SIG-M5 treated with dmso at 0.1 percent for 504 hours (cell line): ENCODE measurements around the gene LMNA.
"Not testable (repeated sequence)": the region's sequence is repeated elsewhere in the genome, so short reads cannot be mapped to it uniquely, and the experiment has no call there.

Source experiments
- DNase-seq: peaks from one replicate; lab custom pipeline; 2025; ENCODE audit not compliant: unreplicated experiment; lab: John Stamatoyannopoulos, UW

The LMNA gene

DNA sequence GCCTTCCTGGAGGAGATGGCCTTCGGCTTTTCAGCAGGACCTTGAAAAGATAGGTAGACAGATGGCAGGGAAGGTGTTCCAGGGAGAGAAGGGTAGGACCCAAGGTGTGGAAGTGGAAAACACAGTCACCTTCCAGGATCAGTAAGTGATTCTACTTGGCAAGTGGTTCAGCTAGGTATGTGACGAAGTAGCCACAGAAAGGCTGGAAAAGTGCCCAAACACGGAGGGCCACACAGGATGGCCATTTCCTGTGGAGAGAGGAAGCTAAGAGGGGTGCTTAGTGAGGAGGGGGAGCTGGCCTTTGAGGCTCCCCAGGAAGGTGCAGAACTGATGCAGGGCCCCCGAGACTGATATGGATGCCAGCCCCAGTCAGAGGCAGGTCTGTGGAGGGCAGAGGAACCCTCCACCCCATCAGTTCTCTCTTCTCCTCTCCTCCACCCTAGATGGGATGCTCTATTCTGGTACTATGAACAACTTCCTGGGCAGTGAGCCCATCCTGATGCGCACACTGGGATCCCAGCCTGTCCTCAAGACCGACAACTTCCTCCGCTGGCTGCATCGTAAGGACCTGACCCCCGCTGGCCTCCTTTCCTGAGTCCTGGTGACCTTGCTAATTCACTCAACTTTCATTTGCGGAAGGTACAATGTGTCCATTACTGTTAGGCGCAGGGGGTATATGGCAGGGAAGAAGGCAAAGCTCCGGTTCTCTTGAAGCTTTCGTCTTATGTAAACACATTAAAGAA is 45.7 kb downstream of the LMNA start:
- no peak for DNase-seq

DNA sequence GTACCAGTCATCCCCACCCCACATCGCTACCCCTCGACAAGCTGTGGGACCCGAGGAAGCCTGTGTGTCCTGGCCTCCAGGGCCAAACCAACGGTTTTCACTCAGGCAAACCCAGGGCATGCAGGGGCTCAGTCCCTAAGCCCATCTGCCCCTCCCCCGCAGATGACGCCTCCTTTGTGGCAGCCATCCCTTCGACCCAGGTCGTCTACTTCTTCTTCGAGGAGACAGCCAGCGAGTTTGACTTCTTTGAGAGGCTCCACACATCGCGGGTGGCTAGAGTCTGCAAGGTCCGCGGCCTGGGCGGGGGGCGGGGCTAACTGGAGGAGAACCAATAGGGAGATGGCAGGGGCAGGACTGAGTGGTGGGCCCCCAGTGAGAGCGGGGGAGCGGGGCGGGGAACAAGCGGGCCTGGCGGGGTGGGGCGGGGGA is 46.2 kb downstream of the LMNA start:
- no peak for DNase-seq

DNA sequence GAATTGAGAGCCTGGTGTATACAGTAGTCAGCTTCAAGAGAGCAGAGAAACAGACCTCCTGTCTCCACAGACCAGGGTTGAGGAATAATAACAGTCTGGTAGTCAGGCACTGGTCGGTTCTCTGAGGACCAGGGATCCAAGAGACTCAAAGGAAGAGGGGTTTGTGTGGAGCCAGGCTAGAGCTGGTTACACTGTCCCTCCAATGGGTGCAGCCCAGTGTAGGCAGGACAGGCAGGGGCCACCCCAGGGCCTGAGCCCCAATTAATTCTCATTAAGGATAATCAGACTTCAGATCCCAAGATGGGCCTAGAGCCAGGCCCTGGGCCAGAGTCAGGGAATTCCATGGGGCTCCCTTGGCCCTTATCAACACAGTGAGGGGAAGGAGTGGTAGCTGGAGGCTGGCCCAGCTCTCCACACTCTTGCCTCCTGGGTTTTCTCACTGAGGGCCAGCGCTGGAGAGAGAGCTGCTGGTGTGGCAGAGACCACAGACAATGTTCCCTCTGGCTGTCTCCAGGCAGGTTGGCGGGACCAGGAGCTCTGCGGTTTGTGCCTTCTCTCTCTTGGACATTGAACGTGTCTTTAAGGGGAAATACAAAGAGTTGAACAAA is 48.0 kb downstream of the LMNA start:
- no peak for DNase-seq

DNA sequence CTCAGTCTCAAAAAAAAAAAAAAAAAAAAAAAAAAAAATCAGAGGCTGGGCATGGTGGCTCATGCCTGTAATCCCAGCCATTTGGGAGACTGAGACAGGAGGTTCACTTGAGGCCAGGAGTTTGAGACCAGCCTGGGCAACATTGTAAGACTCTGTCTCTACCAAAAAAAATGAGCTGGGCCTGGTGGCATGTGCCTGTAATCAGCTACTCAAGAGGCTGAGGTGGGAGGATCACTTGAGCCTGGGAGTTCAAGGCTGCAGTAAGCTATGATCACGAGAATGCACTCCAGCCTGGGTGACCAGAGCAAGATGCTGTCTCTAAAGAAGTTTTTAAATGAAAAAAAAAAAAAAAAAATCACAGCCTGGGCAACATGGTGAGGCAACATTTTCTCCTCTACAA is 49.2 kb downstream of the LMNA start:
- DNase-seq, result no peak

DNA sequence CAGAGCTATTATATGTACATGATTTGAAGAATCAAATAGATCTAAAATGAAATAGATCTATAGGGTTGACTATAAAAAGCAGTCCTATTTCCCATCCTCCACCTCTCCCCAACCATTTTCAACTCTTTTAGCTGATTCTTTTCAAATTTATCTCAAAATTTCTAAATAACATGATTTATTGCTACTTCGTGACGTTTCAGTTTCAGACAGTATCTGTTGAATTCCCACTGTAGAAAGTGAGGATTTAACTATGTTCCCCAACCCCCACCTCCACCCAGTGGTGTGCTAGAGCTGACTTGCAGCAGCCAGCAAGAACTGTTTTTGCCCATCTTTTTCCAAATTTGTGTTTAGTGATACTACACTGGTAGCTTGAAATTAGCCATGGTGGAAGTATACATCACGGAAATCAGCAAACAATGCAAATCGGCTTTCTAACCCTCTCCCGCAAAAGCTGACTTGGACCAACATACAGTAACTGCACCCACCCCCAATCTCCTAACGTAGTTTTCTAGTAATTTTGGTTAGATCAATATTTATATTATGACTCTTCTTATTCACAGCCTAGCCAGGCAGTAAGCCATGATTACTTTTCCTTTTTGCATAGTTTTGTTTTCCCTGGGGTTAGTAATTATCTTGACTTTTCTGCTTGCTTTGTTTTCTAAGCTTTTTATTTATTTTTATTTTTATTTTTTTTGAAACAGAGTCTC is 49.8 kb downstream of the LMNA start:
- no peak for DNase-seq

DNA sequence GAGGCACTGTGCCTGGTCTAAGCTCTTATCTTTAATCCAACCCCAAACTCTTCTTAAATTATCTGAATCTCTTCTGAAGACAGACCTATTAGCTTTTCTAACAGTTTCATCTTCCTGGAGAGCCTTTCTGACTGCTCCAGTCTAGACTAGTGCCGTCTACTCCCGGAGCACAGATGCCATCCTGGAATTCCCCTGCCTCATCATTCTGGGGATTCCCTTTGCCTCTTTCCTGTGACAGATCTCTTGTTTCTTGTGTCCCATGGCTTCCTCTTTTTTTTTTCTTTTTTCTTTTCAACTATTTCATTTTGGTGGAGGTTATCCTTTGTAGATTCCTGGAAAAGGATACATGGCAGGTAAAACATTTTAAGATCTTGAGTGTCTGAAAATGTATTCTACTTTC is 50.6 kb downstream of the LMNA start:
- DNase-seq, result no peak

DNA sequence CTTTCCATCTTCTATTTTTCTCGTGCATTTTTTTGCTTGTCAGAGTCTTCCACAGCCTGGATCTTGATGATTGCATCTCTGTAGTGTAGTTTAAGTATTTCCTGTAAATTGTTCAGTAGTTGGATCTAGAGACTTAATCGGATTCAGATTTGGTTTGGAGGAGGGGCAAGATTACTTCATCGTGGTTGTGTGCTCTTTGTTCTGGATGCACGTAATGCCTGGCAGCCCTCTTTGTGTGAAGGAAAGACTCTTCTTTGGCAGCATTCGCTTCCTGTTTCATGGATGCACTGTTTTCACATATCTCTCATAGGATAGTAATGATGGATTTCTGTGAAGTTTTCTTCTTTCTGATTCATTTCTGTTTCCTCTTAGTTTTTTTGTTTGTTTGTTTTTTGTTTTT is 53.0 kb downstream of the LMNA start:
- DNase-seq, result no peak

DNA sequence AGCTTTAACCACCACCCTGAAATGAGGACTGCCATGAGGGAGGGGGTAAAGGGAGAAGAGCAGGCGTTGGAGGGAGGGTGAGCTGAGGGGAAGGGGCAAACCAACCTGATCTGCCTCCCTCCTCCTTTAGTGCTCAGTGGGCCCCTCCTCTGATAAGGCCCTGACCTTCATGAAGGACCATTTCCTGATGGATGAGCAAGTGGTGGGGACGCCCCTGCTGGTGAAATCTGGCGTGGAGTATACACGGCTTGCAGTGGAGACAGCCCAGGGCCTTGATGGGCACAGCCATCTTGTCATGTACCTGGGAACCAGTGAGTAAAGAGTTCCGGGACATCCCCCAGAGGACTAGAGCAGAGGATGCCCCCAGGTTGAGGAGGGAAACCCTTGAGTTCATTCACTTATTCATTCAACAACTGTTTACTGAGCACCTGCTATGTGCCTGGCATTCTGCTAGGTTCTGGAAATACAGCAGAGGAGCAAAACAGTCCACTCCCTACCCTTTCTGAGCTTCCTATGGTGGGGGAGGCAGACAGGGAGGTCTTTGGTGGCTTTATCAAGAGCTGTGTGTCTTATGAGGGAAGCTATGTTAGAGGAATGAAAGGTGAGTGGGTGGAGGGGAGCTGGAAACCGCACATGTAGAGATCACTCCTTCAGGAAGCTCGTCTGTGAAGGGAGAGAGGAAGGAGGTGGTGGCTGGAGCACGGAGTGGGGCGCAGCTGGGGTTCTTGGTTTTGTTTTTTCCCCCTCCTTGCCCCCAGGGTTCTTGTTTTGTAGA is 58.4 kb downstream of the LMNA start:
- no peak for DNase-seq

DNA sequence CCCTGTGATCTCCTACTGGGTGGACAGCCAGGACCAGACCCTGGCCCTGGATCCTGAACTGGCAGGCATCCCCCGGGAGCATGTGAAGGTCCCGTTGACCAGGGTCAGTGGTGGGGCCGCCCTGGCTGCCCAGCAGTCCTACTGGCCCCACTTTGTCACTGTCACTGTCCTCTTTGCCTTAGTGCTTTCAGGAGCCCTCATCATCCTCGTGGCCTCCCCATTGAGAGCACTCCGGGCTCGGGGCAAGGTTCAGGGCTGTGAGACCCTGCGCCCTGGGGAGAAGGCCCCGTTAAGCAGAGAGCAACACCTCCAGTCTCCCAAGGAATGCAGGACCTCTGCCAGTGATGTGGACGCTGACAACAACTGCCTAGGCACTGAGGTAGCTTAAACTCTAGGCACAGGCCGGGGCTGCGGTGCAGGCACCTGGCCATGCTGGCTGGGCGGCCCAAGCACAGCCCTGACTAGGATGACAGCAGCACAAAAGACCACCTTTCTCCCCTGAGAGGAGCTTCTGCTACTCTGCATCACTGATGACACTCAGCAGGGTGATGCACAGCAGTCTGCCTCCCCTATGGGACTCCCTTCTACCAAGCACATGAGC is 62.2 kb downstream of the LMNA start:
- no peak for DNase-seq

DNA sequence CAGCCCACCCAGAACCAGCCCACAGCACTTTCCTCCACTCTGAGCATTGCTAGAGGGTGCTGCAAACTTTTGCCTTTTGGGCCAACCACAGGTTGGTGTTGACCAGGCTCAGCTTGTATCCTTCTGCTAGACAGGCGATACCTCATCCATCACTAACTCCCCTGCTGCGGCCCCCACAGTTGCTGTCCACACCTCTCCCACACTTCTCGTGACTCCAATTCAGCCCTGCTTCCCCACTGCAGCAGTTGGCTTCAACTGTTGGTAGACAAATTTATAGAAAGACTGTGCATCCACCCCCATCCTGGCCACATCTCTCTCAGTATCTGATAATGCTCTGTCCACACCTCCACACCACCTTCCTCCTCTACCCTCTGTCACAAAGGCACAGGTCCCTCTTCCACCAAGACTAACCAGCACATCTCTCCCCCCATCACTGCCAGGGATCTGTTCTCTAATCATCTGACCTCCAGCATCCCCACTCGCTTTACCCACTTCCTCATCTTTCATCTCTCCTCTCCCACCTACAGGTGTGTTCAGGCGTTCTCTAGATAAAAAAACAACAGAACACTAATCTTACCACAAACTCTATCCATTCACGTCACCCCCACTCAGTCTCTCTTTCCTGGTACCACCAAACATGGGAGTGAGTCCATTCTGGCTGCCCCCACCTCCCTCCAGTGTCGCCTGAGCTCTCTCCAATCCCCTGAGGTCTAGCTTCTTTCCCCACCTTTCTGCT is 63.6 kb downstream of the LMNA start:
- DNase-seq, result no peak

DNA sequence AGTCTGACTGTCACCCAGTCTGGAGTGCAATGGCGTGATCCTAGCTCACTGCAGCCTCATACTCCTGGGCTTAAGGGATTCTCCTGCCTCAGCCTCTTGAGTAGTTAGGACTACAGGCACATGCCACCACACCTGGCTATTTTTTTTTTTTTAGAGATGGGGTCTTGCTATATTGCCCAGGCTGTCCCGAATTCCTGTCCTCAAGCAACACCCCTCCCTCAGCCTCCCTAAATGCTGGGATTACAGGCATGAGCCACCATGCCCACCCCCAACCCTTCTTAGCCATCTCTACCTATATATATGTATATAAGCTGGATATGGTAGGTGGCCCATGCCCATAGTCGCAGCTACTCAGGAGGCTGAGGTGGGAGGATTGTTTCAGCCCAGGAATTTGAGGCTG is 66.0 kb downstream of the LMNA start:
- no peak for DNase-seq

DNA sequence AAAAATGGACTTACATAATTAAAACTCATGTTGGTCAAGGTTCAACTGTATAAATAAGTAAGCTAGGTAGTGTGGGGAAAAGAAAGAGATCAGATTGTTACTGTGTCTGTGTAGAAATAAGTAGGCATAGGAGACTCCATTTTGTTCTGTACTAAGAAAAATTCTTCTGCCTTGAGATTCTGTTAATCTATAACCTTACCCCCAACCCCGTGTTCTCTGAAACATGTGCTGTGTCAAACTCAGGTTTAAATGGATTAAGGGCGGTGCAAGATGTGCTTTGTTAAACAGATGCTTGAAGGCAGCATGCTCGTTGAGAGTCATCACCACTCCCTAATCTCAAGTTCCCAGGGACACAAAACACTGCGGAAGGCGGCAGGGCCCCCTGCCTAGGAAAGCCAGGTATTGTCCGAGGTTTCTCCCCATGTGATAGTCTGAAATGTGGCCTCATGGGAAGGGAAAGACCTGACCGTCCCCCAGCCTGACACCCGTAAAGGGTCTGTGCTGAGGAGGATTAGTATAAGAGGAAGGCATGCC is 66.9 kb downstream of the LMNA start:
- DNase-seq, result not testable (repeated sequence)

DNA sequence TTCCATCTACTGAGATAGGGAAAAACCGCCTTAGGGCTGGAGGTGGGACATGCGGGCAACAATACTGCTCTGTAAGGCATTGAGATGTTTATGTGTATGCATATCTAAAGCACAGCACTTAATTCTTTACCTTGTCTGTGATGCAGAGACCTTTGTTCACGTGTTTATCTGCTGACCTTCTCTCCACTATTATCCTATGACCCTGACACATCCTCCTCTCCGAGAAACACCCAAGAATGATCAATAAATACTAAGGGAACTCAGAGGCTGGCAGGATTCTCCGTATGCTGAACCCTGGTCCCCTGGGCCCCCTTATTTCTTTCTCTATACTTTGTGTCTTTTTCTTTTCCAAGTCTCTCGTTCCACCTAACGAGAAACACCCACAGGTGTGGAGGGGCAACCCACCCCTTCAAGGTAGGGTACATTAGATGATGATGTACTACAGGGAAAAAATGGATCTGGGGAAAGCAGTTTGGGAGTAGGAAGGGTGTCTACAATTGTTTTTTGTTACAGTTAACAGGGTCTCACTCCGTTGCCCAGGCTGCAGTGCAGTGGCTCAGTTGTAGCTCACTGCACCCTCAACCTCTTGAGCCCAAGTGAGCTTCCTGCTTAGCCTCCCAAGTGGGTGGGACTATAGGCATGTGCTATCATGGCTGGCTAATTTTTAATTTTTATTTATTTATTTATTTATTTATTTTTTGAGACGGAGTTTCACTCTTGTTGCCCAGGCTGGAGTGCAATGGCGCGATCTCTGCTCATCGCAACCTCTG is 67.7 kb downstream of the LMNA start:
- DNase-seq, result not testable (repeated sequence)

DNA sequence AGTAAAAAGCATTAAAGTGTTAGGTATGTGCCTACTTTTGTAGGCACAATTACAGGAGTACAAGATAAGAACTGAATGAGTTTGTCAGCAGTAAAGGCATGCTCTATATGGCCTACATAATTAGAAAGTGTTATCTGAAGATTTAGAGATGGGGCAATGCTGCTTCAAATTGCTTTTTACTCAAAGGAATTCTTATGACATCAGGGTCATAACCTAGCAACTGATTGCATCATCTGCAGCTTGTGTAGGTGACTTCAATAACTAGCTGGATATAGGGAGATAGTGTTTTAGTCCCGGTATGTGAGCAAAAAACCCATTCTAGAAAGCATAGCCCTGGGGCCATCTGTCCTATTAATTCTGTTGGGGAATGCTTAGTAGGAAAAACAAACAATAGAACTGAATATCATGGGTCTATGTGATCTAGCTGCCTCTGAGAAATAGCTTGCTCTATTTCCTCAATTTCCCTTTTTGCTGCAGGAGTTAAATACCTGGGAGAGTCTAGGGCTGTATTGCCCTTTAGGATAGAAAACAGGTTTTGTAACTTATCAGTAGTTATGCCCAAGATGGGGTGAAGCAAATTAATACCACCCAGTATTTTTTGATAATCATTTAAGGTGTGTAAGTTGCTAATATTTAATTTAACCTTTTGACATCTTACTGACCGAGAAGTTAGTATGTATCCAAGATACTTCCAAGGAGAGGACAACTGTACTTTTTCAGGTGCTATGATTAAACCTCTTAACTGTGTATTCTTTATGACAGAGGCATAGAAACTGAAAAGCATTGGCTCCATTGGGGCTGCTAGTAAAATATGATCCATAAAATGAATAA is 72.1 kb downstream of the LMNA start:
- DNase-seq, result not testable (repeated sequence)
